HCT116 (cell line): Measurements from ENCODE around the gene MYCBP2. TPM values are rescaled to one million over a fixed set of nuclear protein-coding genes. Genes with fewer than 3 reads are reported as not detected.

Experiments used
- CBX3 ChIP-seq: IDR thresholded peaks from 2 replicates; pipeline ENCODE4 v1.6.1; 2012; ENCODE audit warnings: low read depth
- CEBPB ChIP-seq: IDR thresholded peaks from 2 replicates; pipeline ENCODE4 v1.6.1; 2012; ENCODE audit warnings: low read depth
- EGR1 ChIP-seq: IDR thresholded peaks from 2 replicates; pipeline ENCODE4 v1.6.1; 2012; ENCODE audit warnings: low read depth
- EZH2 ChIP-seq: fragments of 200-600 bp; sonication (generic); IDR thresholded peaks from 2 replicates; pipeline ENCODE4 v1.6.1; 2017; ENCODE audit warnings: antibody characterized with exemption, mixed run types
- JUND ChIP-seq: IDR thresholded peaks from 2 replicates; pipeline ENCODE4 v1.6.1; 2012
- REST ChIP-seq: IDR thresholded peaks from 2 replicates; pipeline ENCODE4 v1.6.1; 2012; ENCODE audit warnings: low read depth
- SIN3A ChIP-seq: IDR thresholded peaks from 2 replicates; pipeline ENCODE4 v1.6.1; 2012; ENCODE audit warnings: low read depth
- SP1 ChIP-seq: IDR thresholded peaks from 2 replicates; pipeline ENCODE4 v1.6.1; 2012; ENCODE audit warnings: low read depth
- SRF ChIP-seq: IDR thresholded peaks from 2 replicates; pipeline ENCODE4 v1.6.1; 2012; ENCODE audit warnings: low read depth
- TCF7L2 ChIP-seq: IDR thresholded peaks from 2 replicates; pipeline ENCODE4 v1.7.0; 2011; ENCODE audit warnings: borderline replicate concordance, inconsistent platforms; ENCODE audit not compliant: insufficient read depth, insufficient read length; ENCODE audit errors: extremely low read depth
- YY1 ChIP-seq: IDR thresholded peaks from 2 replicates; pipeline ENCODE4 v1.6.1; 2011; ENCODE audit warnings: low read length, low read depth, moderate library complexity, mild to moderate bottlenecking; ENCODE audit not compliant: insufficient replicate concordance; ENCODE audit errors: extremely low read depth
- ZFX ChIP-seq: fragments of 450-650 bp; IDR thresholded peaks from 2 replicates; pipeline ENCODE4 v1.6.1; 2017
- total RNA-seq: library from RNA; stranded (reverse); gene quantifications from one replicate; pipeline ENCODE4 v1.2.1, GENCODE V29; 2021; ENCODE audit not compliant: unreplicated experiment
- TF ChIP-seq, protein P1 (sequence below): IDR thresholded peaks from 2 replicates; pipeline ENCODE4 v1.6.1; 2012

The MYCBP2 gene
- total RNA-seq, 1 experiment from 2014 or later = 48.5 TPM

- no peak for TF ChIP-seq REST
- no peak for TF ChIP-seq SRF
- TF ChIP-seq EGR1 = no peak
- no peak for TF ChIP-seq CBX3
- TF ChIP-seq CEBPB = no peak
- no peak for TF ChIP-seq JUND
- no peak for TF ChIP-seq YY1
- no peak for TF ChIP-seq EZH2
- no peak for TF ChIP-seq SP1
- no peak for TF ChIP-seq SIN3A
- TF ChIP-seq ZFX = no peak
- no peak for TF ChIP-seq TCF7L2
- TF ChIP-seq, protein P1, sequence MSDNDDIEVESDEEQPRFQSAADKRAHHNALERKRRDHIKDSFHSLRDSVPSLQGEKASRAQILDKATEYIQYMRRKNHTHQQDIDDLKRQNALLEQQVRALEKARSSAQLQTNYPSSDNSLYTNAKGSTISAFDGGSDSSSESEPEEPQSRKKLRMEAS = no peak
These were observed 279.1 kb downstream of the MYCBP2 start (continued) for GRCh38 chr13:77047649-77048343.
